Tongue (tissue), 2 donors: ENCODE data around the gene LMTK2. TPM values are rescaled to one million over a fixed set of nuclear protein-coding genes. Genes with fewer than 3 reads are reported as not detected.

Experiments used
- DNase-seq: peaks from one replicate; pipeline ENCODE4 v3.0.0-alpha.2; 2015
- total RNA-seq: library from RNA; depleted of rRNA; stranded (reverse); fragments of >200 nt; gene quantifications from one replicate; pipeline ENCODE4 v1.2.3, GENCODE V29; 2014

LMTK2 gene
- total RNA-seq, 1 donor from 2014 or later: 17.4 TPM

DNA sequence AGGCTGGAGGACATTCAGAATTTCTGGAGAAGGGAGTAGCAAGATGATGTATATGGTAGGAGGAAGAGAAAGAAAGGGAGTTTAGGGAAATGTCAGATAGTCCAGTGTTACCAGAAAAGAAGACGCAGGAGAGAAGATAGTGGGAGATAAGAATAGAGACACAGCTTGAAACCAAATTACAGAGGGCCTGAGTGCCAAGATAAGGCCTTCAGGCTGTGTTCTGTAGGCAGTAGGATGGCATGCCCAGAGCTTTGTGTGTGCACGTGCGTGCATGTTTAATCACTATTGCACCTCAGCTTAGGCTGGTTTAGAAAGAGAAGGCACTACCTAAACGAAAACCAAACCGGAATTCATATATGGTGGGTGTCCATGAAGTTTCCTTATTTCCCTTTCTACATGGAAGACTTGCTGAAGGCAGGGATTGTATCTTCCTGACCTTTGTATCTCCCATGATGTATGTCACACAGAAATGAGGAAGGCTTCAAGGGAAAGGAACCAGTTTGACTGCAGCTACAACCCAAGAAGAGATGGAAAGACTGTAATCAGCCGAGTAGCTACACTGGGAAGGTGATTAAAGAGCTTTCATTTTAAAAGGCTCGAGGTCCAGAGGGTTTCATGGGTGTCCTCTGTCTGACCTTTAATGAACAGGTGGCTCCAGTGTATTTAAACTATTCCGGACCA, 68.7 kb downstream of the LMTK2 start:
- DNase-seq: no peak

- no peak for DNase-seq
These were observed 70.9 kb downstream of the LMTK2 start for GRCh38 chr7:98177553-98177952.

DNA sequence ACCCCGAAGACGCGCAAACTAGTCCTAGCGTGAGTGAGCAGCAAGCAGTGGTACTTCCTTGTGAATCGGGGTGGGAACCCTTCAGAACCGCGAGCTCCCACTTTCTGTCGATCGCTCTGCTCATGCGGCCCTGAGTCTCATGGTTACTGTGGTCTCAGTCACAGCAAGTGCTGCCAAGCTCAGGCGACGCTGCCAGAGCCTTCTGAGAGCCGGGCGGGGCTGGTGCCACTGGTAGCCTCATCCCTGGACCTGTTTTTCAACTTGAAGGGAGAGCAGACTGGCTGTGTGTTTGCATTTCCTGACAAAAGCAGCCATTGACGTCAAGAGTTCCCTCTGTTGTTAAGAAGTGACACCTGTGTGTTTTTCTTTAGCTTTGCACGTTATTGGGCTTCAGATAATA, 71.7 kb downstream of the LMTK2 start:
- peak; percentile 48 for DNase-seq

DNA sequence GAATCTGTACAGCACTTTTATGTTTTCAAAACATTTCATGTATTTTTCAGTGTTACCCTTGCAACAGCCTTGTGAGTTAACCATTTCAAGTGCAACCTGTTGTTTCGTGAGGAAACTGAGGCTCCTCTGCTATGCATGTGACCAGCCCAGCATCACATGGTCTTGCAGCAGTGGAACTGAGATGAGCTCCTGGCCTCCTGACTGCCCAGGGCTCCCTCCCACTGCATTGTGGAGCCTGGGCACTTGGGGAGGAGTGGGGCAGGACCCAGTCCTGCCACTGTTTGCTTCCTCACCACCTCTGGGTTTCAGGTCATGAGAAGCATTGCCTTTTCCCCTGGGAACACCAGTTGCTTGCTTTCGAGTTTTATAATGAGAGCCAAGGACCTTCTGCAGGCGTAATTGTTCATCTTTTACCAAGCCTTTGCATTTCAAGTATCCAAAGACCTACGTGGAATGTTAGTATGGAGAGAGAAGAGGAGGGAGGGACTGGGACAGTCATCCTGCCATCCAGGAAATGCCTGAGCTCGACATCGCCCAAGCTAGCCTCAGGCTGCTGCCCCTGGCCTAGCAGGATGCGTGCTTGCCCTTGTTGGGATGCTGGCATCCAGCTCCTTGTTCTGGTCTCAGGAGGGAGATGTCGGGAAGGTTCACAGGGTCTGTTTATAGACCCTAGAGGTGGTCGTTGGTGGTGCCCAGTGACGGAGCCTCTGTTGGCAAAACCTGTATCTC, 72.3 kb downstream of the LMTK2 start:
- DNase-seq: no peak

- DNase-seq: no peak
These were observed 74.1 kb downstream of the LMTK2 start for GRCh38 chr7:98180751-98181150.

- DNase-seq: no peak
These were observed 78.4 kb downstream of the LMTK2 start for GRCh38 chr7:98185101-98185500.

GRCh38 chr7:98186452-98187137, 79.9 kb downstream of the LMTK2 start:
- no peak for DNase-seq

DNA sequence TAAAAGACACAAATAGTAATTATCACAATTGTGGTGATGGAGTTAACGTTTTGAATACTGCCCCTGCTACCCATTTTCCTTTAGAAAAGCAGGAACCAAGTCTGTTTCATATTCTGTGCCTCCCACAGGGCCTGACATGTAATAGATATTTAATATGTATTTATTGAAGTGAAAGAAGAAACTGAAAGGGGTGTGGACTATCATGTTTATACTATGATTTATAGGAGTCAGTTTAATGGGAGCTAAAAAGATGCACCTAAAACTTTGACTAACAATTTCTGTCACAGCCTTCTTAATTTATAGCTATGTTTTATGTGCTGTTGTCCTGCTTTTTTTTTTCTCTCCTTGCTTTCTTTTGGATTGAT, 80.5 kb downstream of the LMTK2 start:
- no peak for DNase-seq

- no peak for DNase-seq
These were observed 82.9 kb downstream of the LMTK2 start for GRCh38 chr7:98189559-98189958.

- no peak for DNase-seq
These were observed 85.2 kb downstream of the LMTK2 start for GRCh38 chr7:98191668-98192431.

DNA sequence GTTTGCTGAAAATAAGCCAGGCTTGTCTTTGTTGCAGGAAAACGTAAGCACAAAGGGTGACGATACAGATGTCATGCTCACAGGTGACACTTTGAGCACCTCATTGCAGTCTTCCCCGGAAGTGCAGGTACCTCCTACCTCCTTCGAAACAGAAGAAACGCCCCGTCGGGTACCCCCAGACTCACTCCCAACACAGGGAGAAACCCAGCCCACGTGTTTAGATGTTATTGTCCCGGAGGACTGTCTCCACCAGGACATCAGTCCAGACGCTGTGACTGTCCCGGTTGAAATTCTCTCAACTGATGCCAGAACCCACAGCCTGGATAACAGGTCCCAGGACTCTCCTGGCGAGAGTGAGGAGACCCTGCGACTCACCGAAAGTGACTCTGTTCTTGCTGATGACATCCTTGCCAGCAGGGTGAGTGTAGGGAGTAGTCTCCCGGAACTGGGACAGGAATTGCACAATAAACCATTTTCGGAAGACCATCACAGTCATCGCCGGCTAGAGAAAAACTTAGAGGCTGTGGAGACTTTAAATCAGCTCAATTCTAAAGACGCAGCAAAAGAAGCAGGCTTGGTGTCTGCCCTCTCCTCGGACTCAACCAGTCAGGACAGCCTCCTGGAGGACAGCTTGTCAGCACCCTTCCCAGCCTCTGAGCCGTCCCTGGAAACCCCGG, 86.3 kb downstream of the LMTK2 start:
- DNase-seq: no peak

DNA sequence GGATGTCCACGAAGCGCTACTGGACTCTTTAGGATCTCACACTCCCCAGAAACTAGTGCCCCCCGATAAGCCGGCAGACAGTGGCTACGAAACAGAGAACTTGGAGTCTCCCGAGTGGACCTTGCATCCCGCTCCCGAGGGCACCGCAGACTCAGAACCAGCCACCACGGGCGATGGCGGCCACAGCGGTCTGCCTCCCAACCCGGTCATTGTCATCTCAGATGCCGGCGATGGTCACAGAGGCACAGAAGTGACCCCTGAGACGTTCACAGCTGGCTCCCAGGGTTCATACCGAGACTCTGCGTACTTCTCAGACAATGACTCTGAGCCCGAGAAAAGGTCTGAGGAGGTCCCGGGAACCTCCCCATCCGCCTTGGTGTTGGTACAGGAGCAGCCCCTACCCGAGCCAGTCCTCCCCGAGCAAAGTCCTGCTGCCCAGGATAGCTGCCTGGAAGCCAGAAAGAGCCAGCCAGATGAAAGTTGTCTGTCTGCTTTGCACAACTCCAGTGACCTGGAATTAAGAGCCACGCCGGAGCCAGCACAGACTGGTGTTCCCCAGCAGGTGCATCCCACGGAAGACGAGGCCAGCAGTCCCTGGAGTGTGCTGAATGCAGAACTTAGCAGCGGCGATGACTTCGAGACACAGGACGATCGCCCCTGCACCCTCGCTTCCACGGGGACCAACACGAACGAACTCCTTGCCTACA, 87.0 kb downstream of the LMTK2 start:
- DNase-seq: no peak

DNA sequence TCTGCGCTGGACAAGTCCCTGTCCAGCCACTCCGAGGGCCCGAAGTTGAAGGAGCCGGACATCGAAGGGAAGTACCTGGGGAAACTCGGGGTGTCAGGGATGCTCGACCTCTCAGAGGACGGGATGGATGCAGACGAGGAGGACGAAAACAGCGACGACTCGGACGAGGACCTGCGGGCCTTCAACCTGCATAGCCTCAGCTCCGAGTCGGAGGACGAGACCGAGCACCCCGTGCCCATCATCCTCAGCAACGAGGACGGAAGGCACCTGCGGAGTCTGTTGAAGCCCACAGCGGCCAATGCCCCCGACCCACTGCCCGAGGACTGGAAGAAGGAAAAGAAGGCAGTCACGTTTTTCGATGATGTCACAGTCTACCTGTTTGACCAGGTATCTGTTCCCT, 87.5 kb downstream of the LMTK2 start:
- DNase-seq: no peak

DNA sequence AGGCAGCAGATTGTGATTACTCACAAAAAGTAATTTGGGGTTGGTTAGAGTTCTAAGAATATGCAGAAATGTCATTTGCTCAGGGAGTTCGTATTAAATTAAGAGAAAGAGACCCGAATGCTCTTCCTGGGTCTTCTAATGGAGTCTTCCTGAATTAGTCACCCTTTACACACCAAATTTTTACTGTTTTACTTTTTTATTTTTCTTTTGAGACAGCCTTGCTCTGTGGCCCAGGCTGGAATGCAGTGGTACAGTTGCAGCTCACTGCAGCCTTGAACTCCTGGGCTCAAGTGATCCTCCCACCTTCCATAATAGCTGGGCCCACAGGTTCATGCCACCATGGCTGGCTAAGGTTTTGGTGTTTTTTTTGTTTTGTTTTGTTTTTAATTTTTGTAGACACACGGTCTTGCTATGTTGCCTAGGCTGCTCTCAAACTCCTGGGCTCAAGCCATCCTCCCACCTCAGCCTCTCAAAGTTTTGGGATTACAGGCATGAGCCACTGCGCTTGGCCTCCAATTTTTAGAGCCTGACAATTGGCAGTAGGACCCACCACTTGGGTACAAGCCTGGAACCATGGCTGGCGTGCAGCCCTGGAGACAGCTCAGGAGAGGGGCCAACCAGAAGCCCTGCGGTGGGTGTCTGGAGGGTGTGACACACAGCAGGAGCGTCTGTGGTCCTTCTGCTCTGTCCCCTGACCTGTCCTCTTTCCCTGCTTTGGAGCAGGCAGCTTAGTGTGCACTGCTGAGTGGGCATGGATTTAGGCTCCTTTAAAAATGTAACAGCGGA, 88.2 kb downstream of the LMTK2 start:
- no peak for DNase-seq

GRCh38 chr7:98196706-98197605, 90.3 kb downstream of the LMTK2 start:
- DNase-seq: no peak

DNA sequence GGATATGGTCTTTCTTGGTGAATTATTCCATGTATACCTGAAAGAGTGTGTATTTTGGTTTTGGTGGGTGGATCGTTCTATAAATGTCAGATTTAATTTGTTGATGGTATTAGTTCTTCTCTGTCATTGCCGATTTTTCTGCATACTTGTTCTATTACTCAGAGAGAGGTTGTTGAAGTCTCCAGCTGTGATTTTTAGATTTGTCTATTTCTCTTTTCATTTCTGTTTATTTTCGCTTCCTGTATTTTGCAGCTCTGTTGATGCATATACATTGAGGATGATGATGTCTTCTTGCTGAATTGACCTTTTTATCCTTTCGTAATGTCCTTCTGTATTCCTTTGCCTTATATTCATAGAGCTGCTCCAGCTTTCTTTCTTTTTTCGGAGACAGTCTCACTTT, 92.5 kb downstream of the LMTK2 start:
- DNase-seq: no peak

DNA sequence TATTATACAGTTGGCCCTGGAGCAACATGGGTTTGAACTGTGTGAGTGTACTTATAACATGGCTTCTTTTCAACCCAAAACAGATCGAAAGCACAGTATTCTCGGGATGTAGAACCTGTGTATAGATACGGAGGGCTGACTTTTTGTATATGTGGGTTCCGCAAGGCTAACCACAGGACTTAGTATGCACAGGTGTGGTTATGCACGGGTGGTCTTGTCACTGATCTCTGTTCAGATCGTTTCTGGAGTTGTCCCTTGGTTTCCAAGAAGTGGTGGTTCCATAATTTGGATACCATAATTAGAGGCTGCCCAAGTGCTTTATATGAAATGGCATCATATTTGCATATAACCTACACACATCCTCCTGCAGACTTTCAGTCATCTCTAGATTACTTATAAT, 93.7 kb downstream of the LMTK2 start:
- no peak for DNase-seq

- no peak for DNase-seq
These were observed 95.9 kb downstream of the LMTK2 start for GRCh38 chr7:98202367-98203195.
